Calu3 (cell line): ENCODE data around the gene ADGRF5. TPM values are rescaled to one million over a fixed set of nuclear protein-coding genes. Genes with fewer than 3 reads are reported as not detected.

ENCODE experiments used
- Bru-seq: library from RNA; stranded (reverse); fragments of 400-500 nt; gene quantifications from one replicate; lab custom pipeline; 2021; lab: Mats Ljungman, UMichigan
- BruChase-seq, 2 experiments: library from RNA; stranded (reverse); fragments of 400-500 nt; gene quantifications; one replicate each; lab custom pipeline; 2021; lab: Mats Ljungman, UMichigan
- BruUV-seq: library from RNA; stranded (reverse); fragments of 400-500 nt; replicated peaks from 2 replicates; lab custom pipeline; 2021; lab: Mats Ljungman, UMichigan
- CTCF ChIA-PET: fragments of 300-600 bp; sonication (Branson Sonifier 250); formaldehyde crosslinking; loops from one replicate; lab custom pipeline; 2022; ENCODE audit warnings: antibody characterized with exemption; lab: Charles Lee
- DNase-seq: peaks from one replicate; pipeline ENCODE4 v3.0.0; 2022
- H3K27ac Mint-ChIP-seq: one replicate; pipeline ENCODE4 v1.8.0; 2022; ENCODE audit warnings: mixed read lengths; ENCODE audit not compliant: unreplicated experiment
- H3K27me3 Mint-ChIP-seq: one replicate; pipeline ENCODE4 v1.8.0; 2022; ENCODE audit warnings: mixed read lengths; ENCODE audit not compliant: unreplicated experiment
- H3K36me3 Mint-ChIP-seq: one replicate; pipeline ENCODE4 v1.8.0; 2022; ENCODE audit warnings: mild to moderate bottlenecking, moderate library complexity, mixed read lengths; ENCODE audit not compliant: insufficient read depth, unreplicated experiment
- H3K4me1 Mint-ChIP-seq: one replicate; pipeline ENCODE4 v1.8.0; 2022; ENCODE audit warnings: mild to moderate bottlenecking, low read depth, mixed read lengths; ENCODE audit not compliant: unreplicated experiment
- H3K4me3 Mint-ChIP-seq: one replicate; pipeline ENCODE4 v1.8.0; 2022; ENCODE audit warnings: mild to moderate bottlenecking, low read depth, moderate library complexity, mixed read lengths; ENCODE audit not compliant: unreplicated experiment
- H3K9me3 Mint-ChIP-seq: one replicate; pipeline ENCODE4 v1.8.0; 2022; ENCODE audit warnings: low read depth, mixed read lengths; ENCODE audit not compliant: unreplicated experiment
- intact Hi-C: fragments of 100-400 bp; cut with micrococcal nuclease; formaldehyde crosslinking; loops from one replicate; pipeline ENCODE4 v1.10.0; 2022; ENCODE audit not compliant: unreplicated experiment
- long read RNA-seq: library from polyadenylated mRNA; stranded (forward); transcript quantifications from one replicate; pipeline ENCODE4 v2.0.0, GENCODE V29; 2022
- total RNA-seq: library from RNA; stranded (reverse); gene quantifications from 2 replicates; pipeline ENCODE4 v1.2.3, GENCODE V29; 2022
- TF ChIP-seq, protein P1 (sequence below): fragments of 200-600 bp; IDR thresholded peaks from one replicate; pipeline ENCODE4 v1.8.0; 2022; ENCODE audit warnings: antibody characterized with exemption; ENCODE audit not compliant: unreplicated experiment

Gene ADGRF5, protein sequence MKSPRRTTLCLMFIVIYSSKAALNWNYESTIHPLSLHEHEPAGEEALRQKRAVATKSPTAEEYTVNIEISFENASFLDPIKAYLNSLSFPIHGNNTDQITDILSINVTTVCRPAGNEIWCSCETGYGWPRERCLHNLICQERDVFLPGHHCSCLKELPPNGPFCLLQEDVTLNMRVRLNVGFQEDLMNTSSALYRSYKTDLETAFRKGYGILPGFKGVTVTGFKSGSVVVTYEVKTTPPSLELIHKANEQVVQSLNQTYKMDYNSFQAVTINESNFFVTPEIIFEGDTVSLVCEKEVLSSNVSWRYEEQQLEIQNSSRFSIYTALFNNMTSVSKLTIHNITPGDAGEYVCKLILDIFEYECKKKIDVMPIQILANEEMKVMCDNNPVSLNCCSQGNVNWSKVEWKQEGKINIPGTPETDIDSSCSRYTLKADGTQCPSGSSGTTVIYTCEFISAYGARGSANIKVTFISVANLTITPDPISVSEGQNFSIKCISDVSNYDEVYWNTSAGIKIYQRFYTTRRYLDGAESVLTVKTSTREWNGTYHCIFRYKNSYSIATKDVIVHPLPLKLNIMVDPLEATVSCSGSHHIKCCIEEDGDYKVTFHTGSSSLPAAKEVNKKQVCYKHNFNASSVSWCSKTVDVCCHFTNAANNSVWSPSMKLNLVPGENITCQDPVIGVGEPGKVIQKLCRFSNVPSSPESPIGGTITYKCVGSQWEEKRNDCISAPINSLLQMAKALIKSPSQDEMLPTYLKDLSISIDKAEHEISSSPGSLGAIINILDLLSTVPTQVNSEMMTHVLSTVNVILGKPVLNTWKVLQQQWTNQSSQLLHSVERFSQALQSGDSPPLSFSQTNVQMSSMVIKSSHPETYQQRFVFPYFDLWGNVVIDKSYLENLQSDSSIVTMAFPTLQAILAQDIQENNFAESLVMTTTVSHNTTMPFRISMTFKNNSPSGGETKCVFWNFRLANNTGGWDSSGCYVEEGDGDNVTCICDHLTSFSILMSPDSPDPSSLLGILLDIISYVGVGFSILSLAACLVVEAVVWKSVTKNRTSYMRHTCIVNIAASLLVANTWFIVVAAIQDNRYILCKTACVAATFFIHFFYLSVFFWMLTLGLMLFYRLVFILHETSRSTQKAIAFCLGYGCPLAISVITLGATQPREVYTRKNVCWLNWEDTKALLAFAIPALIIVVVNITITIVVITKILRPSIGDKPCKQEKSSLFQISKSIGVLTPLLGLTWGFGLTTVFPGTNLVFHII (N-terminal part only)
- 0.07 and 0.24 TPM in 2 replicates for total RNA-seq
- Bru-seq, nascent RNA, result percentile 12 among the genes with signal in this experiment
- BruChase-seq, experiment 1, labeled RNA remaining after a 6-hour chase, result percentile 8 among the genes with signal in this experiment
- BruChase-seq, experiment 2, labeled RNA remaining after a 2-hour chase, result percentile 8 among the genes with signal in this experiment
- long read RNA-seq, result 0 reads

DNA sequence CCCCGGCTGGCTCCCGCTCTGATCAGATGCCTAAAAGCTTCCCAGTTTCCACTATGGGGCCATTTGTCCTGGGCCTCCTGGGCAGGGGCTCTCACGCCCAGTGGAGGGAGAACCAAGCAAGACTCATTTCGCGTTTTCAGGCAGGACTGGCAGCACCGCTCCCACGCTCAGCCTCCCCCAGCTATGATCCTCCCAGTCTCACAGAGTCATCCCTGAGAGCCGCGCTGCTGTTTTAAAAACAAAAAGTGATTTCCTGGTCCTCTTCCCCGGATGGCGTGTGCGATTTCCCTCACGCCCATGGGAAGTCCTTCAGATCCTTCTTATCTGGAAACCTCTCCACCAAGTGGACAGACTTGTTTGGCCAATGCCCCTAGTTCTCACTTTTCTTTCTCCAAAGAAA lies at the start of gene ADGRF5:
Gene ADGRF5, minus strand, starts transcription at position 208 of the 400 bp plus-strand sequence. CDS start 15,176 bp downstream, outside the sequence.
- peak within 1 kb of the TSS; percentile 3 for H3K27ac Mint-ChIP-seq
- BruUV-seq, result no TSS peak
- peaks cover 7% of the 10 kb centered on the region for H3K9me3 Mint-ChIP-seq
- CTCF ChIA-PET, result no interaction called here
- H3K27me3 Mint-ChIP-seq, result no peaks in the 10 kb centered on the region
- no peak within 1 kb of the TSS for H3K4me3 Mint-ChIP-seq
- intact Hi-C loops, result no loop called here
- H3K36me3 Mint-ChIP-seq, result peaks cover 6% of the 10 kb centered on the region
- H3K4me1 Mint-ChIP-seq, result peaks cover 43% of the 10 kb centered on the region
- no peak for DNase-seq
- TF ChIP-seq, protein P1, sequence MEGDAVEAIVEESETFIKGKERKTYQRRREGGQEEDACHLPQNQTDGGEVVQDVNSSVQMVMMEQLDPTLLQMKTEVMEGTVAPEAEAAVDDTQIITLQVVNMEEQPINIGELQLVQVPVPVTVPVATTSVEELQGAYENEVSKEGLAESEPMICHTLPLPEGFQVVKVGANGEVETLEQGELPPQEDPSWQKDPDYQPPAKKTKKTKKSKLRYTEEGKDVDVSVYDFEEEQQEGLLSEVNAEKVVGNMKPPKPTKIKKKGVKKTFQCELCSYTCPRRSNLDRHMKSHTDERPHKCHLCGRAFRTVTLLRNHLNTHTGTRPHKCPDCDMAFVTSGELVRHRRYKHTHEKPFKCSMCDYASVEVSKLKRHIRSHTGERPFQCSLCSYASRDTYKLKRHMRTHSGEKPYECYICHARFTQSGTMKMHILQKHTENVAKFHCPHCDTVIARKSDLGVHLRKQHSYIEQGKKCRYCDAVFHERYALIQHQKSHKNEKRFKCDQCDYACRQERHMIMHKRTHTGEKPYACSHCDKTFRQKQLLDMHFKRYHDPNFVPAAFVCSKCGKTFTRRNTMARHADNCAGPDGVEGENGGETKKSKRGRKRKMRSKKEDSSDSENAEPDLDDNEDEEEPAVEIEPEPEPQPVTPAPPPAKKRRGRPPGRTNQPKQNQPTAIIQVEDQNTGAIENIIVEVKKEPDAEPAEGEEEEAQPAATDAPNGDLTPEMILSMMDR, result no peak

DNA sequence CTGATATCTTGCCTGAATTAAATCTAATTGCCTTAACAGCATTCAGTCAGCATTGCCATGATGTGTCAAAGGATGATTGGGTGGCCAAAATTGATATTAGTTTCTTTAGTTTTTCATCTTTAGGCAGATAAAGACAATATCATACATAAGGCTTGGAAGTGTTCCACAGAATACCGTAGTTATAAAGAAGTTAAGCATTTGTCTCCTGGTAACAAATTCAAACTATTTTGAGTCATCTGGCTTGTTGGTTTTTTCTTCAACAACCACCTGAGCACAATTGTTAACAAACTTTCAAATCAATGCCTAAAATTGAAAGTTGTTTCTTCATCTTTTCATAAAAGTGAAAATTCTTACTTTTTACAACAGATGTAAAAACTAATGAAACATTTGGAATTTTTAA lies 47.5 kb upstream of the ADGRF5 start:
- CTCF ChIA-PET, result no interaction called here

DNA sequence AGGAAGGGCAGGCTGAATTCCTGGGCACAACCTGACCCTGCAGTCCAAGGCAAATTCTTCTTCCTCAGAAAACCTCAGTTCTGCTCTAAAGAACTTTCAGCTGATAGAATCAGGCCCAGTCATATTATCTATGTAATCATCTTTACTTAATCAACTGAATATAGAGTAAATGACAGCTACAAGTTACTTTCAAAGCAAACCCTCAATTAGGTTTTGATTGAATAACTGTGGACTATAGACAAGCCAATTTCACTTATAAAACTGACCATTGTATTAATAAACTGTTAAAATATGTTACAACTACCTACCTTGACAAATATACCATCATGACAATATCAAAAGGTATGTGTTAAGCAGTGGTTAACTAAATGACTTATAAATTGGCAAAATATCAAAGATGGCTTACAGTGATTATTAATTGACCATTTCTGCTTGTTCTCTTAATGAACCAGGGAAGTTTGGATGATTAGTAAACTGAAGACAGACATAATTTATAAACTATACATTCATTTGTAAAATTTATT lies 46.1 kb upstream of the ADGRF5 start:
- BruUV-seq, result no TSS peak
- intact Hi-C loops, result loop anchor here (5.0 kb wide), 1 partner anchor 41 kb away; no protein-coding TSS in a partner anchor
- no peak overlapping the region for H3K27ac Mint-ChIP-seq
- DNase-seq, result no peak
- no peaks in the 10 kb centered on the region for H3K36me3 Mint-ChIP-seq
- H3K27me3 Mint-ChIP-seq, result no peaks in the 10 kb centered on the region
- TF ChIP-seq, protein P1, result no peak
- H3K4me1 Mint-ChIP-seq, result peaks cover 38% of the 10 kb centered on the region
- CTCF ChIA-PET, result no interaction called here
- H3K9me3 Mint-ChIP-seq, result peaks cover 2% of the 10 kb centered on the region
- H3K4me3 Mint-ChIP-seq, result no peak overlapping the region

More for the DNA sequence above, 47.5 kb upstream of the ADGRF5 start:
- no peaks in the 10 kb centered on the region for H3K36me3 Mint-ChIP-seq
- H3K4me1 Mint-ChIP-seq, result peaks cover 49% of the 10 kb centered on the region
- H3K9me3 Mint-ChIP-seq, result peaks cover 2% of the 10 kb centered on the region
- H3K27me3 Mint-ChIP-seq, result no peaks in the 10 kb centered on the region
- no peak for DNase-seq
- intact Hi-C loops, result loop anchor here (5.0 kb wide), 1 partner anchor 42 kb away; no protein-coding TSS in a partner anchor
- no peak overlapping the region for H3K4me3 Mint-ChIP-seq
- peak overlapping the region; percentile 54 for H3K27ac Mint-ChIP-seq
- TF ChIP-seq, protein P1, result no peak
- BruUV-seq, result no TSS peak
